Gastrocnemius medialis (tissue), 4 donors: Measurements from ENCODE around the gene GATC. TPM values are rescaled to one million over a fixed set of nuclear protein-coding genes. Genes with fewer than 3 reads are reported as not detected.

Source experiments
- ATAC-seq, 2 donors: fragments of 150-250 bp; one replicate each; pipeline ENCODE4 v1.9.1; 2016
- DNase-seq, 2 donors: peaks; one replicate each; pipeline ENCODE4 v3.0.0-alpha.2; 2019
- H3K27ac ChIP-seq, 4 donors: fragments of 200-600 bp; sonication (generic); 1 replicate in 1 of 4; 2 replicates in 3 of 4; pipeline ENCODE4 v1.5.1; 2016 to 2018; ENCODE audit warnings: mild to moderate bottlenecking in 2 of 4, moderate library complexity in 1 of 4
- H3K27me3 ChIP-seq, 3 donors: fragments of 200-600 bp; sonication (generic) in 2 of 3; 1 replicate in 1 of 3; 2 replicates in 2 of 3; pipeline versions ENCODE4 v1.5.1 to v1.6.0; 2016 to 2019; ENCODE audit warnings: mild to moderate bottlenecking in 1 of 3, moderate library complexity in 1 of 3
- H3K36me3 ChIP-seq, 2 donors: fragments of 200-600 bp; sonication (generic) in 1 of 2; one replicate each; pipeline ENCODE4 v1.5.1; 2017 to 2018
- H3K4me1 ChIP-seq, 2 donors: fragments of 200-600 bp; sonication (generic) in 1 of 2; one replicate each; pipeline ENCODE4 v1.5.1; 2016 to 2017; ENCODE audit warnings: mild to moderate bottlenecking in 2 of 2
- H3K4me3 ChIP-seq, 4 donors: fragments of 200-600 bp; sonication (generic) in 3 of 4; 1 replicate in 1 of 4; 2 replicates in 3 of 4; pipeline ENCODE4 v1.5.1; 2016 to 2019; ENCODE audit warnings: mild to moderate bottlenecking in 2 of 4
- H3K9me3 ChIP-seq, 3 donors: fragments of 200-600 bp; sonication (generic) in 2 of 3; 1 replicate in 1 of 3; 2 replicates in 2 of 3; pipeline ENCODE4 v1.5.1; 2016 to 2019
- POLR2A ChIP-seq, 2 donors: fragments of 450-650 bp; IDR thresholded peaks; one replicate each; pipeline ENCODE4 v1.6.1; 2017; ENCODE audit warnings: antibody characterized with exemption in 2 of 2, mild to moderate bottlenecking in 2 of 2, moderate library complexity in 2 of 2
- in situ Hi-C, 4 donors: fragments of 200-750 bp; cut with MboI; loops; one replicate each; pipeline versions ENCODE4 v1.15.0 to v1.8.0; 2017; ENCODE audit warnings: low sequenced_read_pairs in 4 of 4
- intact Hi-C: fragments of 100-400 bp; cut with DNase I; formaldehyde crosslinking; loops from one replicate; pipeline ENCODE4 v1.15.1; 2023; ENCODE audit warnings: low total_unique reads
- total RNA-seq, 4 donors: library from RNA; depleted of rRNA; stranded (reverse); fragments of >200 nt; gene quantifications; one replicate each; pipeline versions ENCODE4 v1.1.0 to v1.2.3, GENCODE V29; 2016
- TF ChIP-seq, protein P1 (sequence below), 5 experiments: fragments of 450-650 bp in 3 of 5; fragments of 200-600 bp in 2 of 5; sonication (generic) in 2 of 5; IDR thresholded peaks in 4 of 5; conservative IDR thresholded peaks in 1 of 5; 1 replicate in 4 of 5; 2 replicates in 1 of 5; pipeline ENCODE4 v1.5.1; 2016 to 2019; ENCODE audit warnings: antibody characterized with exemption in 5 of 5, mild to moderate bottlenecking in 3 of 5, moderate library complexity in 3 of 5

The GATC gene
- total RNA-seq, 4 donors from 2014 or later = 14.5 to 20.7 (median 18.4) TPM

DNA sequence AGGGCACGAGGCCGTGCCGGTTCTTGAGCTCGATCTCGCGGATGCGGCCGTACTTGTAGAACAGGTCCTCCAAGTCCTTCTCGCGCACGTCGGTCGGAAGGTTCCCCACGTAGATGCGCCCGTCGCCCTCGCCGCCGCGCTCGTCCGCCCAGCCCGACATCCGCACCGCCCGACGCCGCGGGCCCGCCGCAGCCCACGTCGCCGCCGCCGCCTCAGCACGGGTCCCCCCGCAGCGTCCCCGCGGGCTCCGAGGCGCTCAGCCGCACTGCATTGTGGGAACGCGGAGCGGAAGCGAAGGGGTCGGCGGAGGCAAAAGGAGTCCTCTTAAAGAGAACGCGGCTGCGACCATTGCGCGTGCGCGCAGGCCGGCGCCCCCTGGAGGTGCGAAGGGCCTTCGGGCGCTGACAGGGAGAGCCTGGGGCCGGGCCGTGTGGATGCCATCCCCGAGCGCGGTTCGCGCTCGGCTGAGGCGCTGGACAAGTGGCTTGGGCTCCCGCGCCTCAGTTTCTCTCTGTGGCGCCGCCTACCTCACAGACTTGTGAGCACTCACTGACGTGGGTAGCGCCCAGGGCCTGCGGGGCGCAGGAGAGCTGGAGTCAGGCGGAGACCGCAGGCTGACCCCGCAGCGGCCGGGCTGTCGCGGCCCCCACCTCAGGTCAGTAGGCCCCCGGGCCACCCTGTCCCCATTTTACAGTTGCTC is 23.4 kb downstream of the GATC start, which contains the start of gene SRSF9:
Gene SRSF9, minus strand, starts transcription at position 299 of the 700 bp plus-strand sequence. Its CDS starts 139 bp downstream, at position 160.
- in situ Hi-C loops = no loop called here
- ATAC-seq = peak; percentile 90 to 96
- Histone ChIP-seq H3K9me3 (no peaks in the 10 kb centered on the region), H3K36me3 (peaks cover 0 to 12% of the 10 kb centered on the region in 2 donors), H3K27me3 (no peaks in the 10 kb centered on the region), H3K4me1 (peaks cover 15 to 32% of the 10 kb centered on the region in 2 donors), H3K4me3 (peak within 1 kb of the TSS; percentile 82 to 99 (median 90)), H3K27ac (peak within 1 kb of the TSS; percentile 87 to 93 (median 90))
- peak; percentile 92 to 95 for DNase-seq
- intact Hi-C loops = loop anchor here (1.0 to 2.0 kb wide), 3 partner anchors 23 to 31 kb away; partner anchors contain the start of genes COX6A1, DYNLL1, GATC and TRIAP1
- TF ChIP-seq, protein P1, sequence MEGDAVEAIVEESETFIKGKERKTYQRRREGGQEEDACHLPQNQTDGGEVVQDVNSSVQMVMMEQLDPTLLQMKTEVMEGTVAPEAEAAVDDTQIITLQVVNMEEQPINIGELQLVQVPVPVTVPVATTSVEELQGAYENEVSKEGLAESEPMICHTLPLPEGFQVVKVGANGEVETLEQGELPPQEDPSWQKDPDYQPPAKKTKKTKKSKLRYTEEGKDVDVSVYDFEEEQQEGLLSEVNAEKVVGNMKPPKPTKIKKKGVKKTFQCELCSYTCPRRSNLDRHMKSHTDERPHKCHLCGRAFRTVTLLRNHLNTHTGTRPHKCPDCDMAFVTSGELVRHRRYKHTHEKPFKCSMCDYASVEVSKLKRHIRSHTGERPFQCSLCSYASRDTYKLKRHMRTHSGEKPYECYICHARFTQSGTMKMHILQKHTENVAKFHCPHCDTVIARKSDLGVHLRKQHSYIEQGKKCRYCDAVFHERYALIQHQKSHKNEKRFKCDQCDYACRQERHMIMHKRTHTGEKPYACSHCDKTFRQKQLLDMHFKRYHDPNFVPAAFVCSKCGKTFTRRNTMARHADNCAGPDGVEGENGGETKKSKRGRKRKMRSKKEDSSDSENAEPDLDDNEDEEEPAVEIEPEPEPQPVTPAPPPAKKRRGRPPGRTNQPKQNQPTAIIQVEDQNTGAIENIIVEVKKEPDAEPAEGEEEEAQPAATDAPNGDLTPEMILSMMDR (IDR thresholded peaks at IDR 0.05 in 4 of 5, conservative IDR thresholded peaks at IDR 0.05 in 1 of 5) = peak; percentile 85 to 96 (median 90)
- peak; percentile 74 to 87 for TF ChIP-seq POLR2A (IDR thresholded peaks at IDR 0.05)

DNA sequence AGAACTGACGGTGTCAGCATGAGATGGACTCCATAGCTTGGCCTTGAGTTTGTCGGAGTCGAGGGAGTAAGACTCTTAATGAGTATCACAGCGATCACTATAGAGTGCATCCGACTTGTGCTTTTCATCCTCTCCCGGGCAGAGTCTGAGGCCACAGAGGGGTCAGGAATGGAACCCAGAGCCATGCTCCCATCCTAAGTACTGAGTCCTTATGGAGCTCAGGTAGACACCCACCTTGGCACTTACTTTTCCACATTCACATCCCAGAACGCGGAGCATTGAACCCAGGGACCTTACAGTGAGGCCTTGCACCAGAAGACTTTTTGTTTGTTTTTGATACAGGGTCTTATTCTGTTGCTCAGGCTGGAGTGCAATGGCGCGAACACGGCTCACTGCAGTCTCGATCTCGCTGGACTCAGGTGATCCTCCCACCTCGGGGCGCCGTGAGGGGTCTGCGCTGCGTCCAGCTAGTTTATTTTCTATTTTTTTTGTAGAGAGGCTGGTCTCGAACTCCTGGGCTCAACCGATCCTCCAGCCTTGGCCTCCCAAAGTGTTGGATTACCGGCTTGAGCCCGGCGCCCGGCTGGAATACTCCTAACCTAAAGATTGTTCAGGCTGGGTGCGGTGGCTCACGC is 24.0 kb downstream of the GATC start:
- Histone ChIP-seq H3K4me1 (peaks cover 15 to 32% of the 10 kb centered on the region in 2 donors), H3K27ac (peak overlapping the region; percentile 87 to 93 (median 90)), H3K9me3 (no peaks in the 10 kb centered on the region), H3K36me3 (peaks cover 0 to 5% of the 10 kb centered on the region in 2 donors), H3K27me3 (no peaks in the 10 kb centered on the region), H3K4me3 (peak overlapping the region; percentile 82 to 99 (median 90))
- in situ Hi-C loops (no loop called here), intact Hi-C loops (no loop called here)
- TF ChIP-seq, protein P1 (IDR thresholded peaks at IDR 0.05 in 4 of 5, conservative IDR thresholded peaks at IDR 0.05 in 1 of 5) = no peak
- no peak for TF ChIP-seq POLR2A (IDR thresholded peaks at IDR 0.05)
- DNase-seq = no peak
- ATAC-seq = peak; percentile 29 to 51

DNA sequence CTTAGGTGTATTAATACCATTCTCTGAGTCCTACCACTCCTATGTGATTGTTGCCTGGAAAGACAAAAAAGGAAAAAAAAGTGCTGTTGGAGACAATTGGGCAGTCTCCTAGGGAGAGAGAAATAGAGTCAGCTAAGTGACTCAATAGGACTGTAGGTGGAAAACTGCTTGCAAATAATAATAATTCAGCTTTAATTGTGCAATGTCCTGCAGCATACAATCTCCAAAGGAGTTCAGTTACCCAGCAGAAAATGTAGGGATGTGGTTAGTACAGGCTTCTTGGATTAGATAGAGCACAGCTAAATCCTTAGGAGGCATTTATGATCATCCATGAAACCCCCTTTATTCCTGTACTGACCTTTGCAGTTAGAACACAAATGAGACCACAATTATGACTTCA is 26.3 kb downstream of the GATC start:
- no peaks in the 10 kb centered on the region for H3K36me3 ChIP-seq
- intact Hi-C loops = no loop called here
- DNase-seq (no peak), ATAC-seq (no peak)
- H3K4me3 ChIP-seq = no peak overlapping the region
- H3K9me3 ChIP-seq = no peaks in the 10 kb centered on the region
- no peak for TF ChIP-seq POLR2A (IDR thresholded peaks at IDR 0.05)
- TF ChIP-seq, protein P1 (IDR thresholded peaks at IDR 0.05 in 4 of 5, conservative IDR thresholded peaks at IDR 0.05 in 1 of 5) = no peak
- H3K27me3 ChIP-seq = no peaks in the 10 kb centered on the region
- in situ Hi-C loops = no loop called here
- no peak overlapping the region for H3K27ac ChIP-seq
- H3K4me1 ChIP-seq = peaks cover 15 to 19% of the 10 kb centered on the region in 2 donors

DNA sequence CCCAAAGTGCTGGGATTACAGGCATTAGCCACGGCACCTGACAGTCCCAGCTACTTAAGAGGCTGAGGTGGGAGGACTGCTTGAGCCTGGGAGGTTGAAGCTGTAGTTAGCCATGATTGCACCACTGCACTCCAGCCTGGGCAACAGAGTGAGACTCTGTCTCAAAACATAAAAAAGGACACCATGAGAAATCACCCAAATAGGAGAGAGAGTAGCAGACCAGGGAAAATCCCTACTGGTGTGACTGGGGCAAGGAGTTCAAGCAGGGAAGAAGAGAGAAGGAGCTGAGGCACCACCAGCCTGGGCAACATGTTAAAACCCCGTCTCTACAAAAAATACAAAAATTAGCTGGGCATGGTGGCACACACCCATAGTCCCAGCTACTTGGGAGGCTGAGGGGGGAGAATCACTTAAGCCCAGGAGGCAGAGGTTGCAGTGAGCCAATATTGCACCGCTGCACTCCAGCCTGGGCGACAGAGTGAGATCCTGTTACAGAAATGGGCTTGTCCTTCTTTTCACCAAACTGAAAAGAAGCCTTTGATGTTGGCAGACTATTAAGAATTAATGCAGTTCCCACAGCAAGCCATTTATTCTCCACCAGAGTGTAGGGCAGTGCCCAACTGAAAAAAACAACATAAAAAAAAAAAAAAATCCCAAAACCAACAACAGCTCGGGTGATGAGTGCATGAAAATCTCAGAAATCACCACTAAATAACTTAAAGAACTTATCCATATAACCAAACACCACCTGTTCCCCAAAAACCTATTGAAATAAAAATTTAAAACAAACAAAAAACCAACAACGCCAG is 27.8 kb downstream of the GATC start:
- H3K27me3 ChIP-seq = no peaks in the 10 kb centered on the region
- DNase-seq = no peak
- in situ Hi-C loops = no loop called here
- intact Hi-C loops = no loop called here
- H3K4me1 ChIP-seq = peaks cover 7 to 19% of the 10 kb centered on the region in 2 donors
- H3K36me3 ChIP-seq = no peaks in the 10 kb centered on the region
- no peak for TF ChIP-seq POLR2A (IDR thresholded peaks at IDR 0.05)
- TF ChIP-seq, protein P1 (IDR thresholded peaks at IDR 0.05 in 4 of 5, conservative IDR thresholded peaks at IDR 0.05 in 1 of 5) = no peak
- no peak overlapping the region for H3K4me3 ChIP-seq
- no peak for ATAC-seq
- no peaks in the 10 kb centered on the region for H3K9me3 ChIP-seq
- no peak overlapping the region for H3K27ac ChIP-seq
